Liver (tissue), 9 donors: ENCODE measurements around the gene DDX39B. TPM values are rescaled to one million over a fixed set of nuclear protein-coding genes. Genes with fewer than 3 reads are reported as not detected.
A peak's percentile ranks its signal among the peaks of the same experiment; 100 is the strongest.

ENCODE experiments used
- DNase-seq: peaks from one replicate; pipeline ENCODE4 v3.0.0-alpha.2; 2017; ENCODE audit warnings: low spot score
- H3K27ac ChIP-seq, 2 donors: one replicate each; pipeline ENCODE4 v1.7.0; 2013; ENCODE audit warnings: inconsistent platforms in 2 of 2, low read length in 2 of 2, control low read depth in 1 of 2, low read depth in 1 of 2, mild to moderate bottlenecking in 1 of 2
- H3K27me3 ChIP-seq, 4 donors: one replicate each; pipeline versions ENCODE4 v1.6.1 to v1.7.0; 2013; ENCODE audit warnings: low read length in 3 of 4, inconsistent platforms in 1 of 4, mild to moderate bottlenecking in 1 of 4, moderate library complexity in 1 of 4; ENCODE audit not compliant: control insufficient read depth in 4 of 4, insufficient read depth in 4 of 4
- H3K36me3 ChIP-seq, 4 donors: one replicate each; pipeline versions ENCODE4 v1.6.1 to v1.7.0; 2013; ENCODE audit warnings: low read length in 3 of 4, mild to moderate bottlenecking in 3 of 4, low read depth in 1 of 4, moderate library complexity in 1 of 4; ENCODE audit not compliant: control insufficient read depth in 4 of 4, insufficient read depth in 3 of 4
- H3K4me1 ChIP-seq, 4 donors: one replicate each; pipeline versions ENCODE4 v1.6.1 to v1.7.0; 2013; ENCODE audit warnings: low read length in 3 of 4, mild to moderate bottlenecking in 3 of 4, moderate library complexity in 1 of 4; ENCODE audit not compliant: control insufficient read depth in 4 of 4, insufficient read depth in 4 of 4
- H3K4me3 ChIP-seq, 3 donors: one replicate each; pipeline versions ENCODE4 v1.6.1 to v1.7.0; 2013; ENCODE audit warnings: low read length in 3 of 3, control low read depth in 1 of 3, low read depth in 1 of 3, mild to moderate bottlenecking in 1 of 3
- H3K9ac ChIP-seq, 2 donors: one replicate each; pipeline ENCODE4 v1.7.0; 2013; ENCODE audit warnings: low read length in 2 of 2, mild to moderate bottlenecking in 2 of 2, moderate library complexity in 2 of 2, control low read depth in 1 of 2, low read depth in 1 of 2
- H3K9me3 ChIP-seq, 4 donors: one replicate each; pipeline versions ENCODE4 v1.6.1 to v1.7.0; 2013; ENCODE audit warnings: low read length in 3 of 4; ENCODE audit not compliant: control insufficient read depth in 4 of 4
- EGR1 ChIP-seq, 2 donors: IDR thresholded peaks; 2 replicates each; pipeline ENCODE4 v1.6.1; 2016 to 2018; ENCODE audit warnings: antibody characterized with exemption in 2 of 2, low read depth in 2 of 2
- FOXA1 ChIP-seq: IDR thresholded peaks from 2 replicates; pipeline ENCODE4 v1.6.1; 2016; ENCODE audit warnings: antibody characterized with exemption
- FOXA2 ChIP-seq: IDR thresholded peaks from 2 replicates; pipeline ENCODE4 v1.6.1; 2016; ENCODE audit warnings: antibody characterized with exemption
- GABPA ChIP-seq, 2 donors: IDR thresholded peaks in 1 of 2; conservative IDR thresholded peaks in 1 of 2; 2 replicates each; pipeline ENCODE4 v1.6.1; 2016; ENCODE audit warnings: antibody characterized with exemption in 2 of 2, mild to moderate bottlenecking in 1 of 2, moderate library complexity in 1 of 2
- HNF4A ChIP-seq, 2 donors: conservative IDR thresholded peaks; 2 replicates each; pipeline ENCODE4 v1.6.1; 2016; ENCODE audit warnings: antibody characterized with exemption in 2 of 2, mild to moderate bottlenecking in 2 of 2
- HNF4G ChIP-seq: IDR thresholded peaks from 2 replicates; pipeline ENCODE4 v1.6.1; 2016; ENCODE audit warnings: antibody characterized with exemption
- JUND ChIP-seq, 2 donors: IDR thresholded peaks; 2 replicates each; pipeline ENCODE4 v1.6.1; 2016; ENCODE audit warnings: antibody characterized with exemption in 2 of 2
- NR2F2 ChIP-seq: IDR thresholded peaks from 2 replicates; pipeline ENCODE4 v1.6.1; 2016; ENCODE audit warnings: antibody characterized with exemption
- RAD21 ChIP-seq, 2 donors: IDR thresholded peaks; 2 replicates each; pipeline ENCODE4 v1.6.1; 2016; ENCODE audit warnings: antibody characterized with exemption in 2 of 2, mild to moderate bottlenecking in 2 of 2
- RXRA ChIP-seq, 2 donors: IDR thresholded peaks; 2 replicates each; pipeline ENCODE4 v1.6.1; 2017 to 2018; ENCODE audit warnings: antibody characterized with exemption in 2 of 2, mild to moderate bottlenecking in 1 of 2
- SP1 ChIP-seq: IDR thresholded peaks from 2 replicates; pipeline ENCODE4 v1.6.1; 2018; ENCODE audit warnings: antibody characterized with exemption, mild to moderate bottlenecking
- TAF1 ChIP-seq: conservative IDR thresholded peaks from 2 replicates; pipeline ENCODE4 v1.6.1; 2016; ENCODE audit warnings: antibody characterized with exemption, mild to moderate bottlenecking
- YY1 ChIP-seq: IDR thresholded peaks from 2 replicates; pipeline ENCODE4 v1.6.1; 2016; ENCODE audit warnings: antibody characterized with exemption, mild to moderate bottlenecking
- WGBS: extraction: QIAGEN DNeasy Blood & Tissue Kit; methylation state at CpG from one replicate; pipeline ENCODE4 v1.1.7; 2013; 5-methylcytosine and 5-hydroxymethylcytosine counted together
- polyA plus RNA-seq, 2 donors: library from polyadenylated mRNA; stranded (reverse) in 1 of 2; unstranded in 1 of 2; fragments of 200-250 nt in 1 of 2; fragments of >200 nt in 1 of 2; fragmentation: Nextera tagmentation in 1 of 2; extraction: Ambion mirVana in 1 of 2; gene quantifications; one replicate each; pipeline versions ENCODE4 v1.2.1 to v1.2.3, GENCODE V29; 2013 to 2015
- total RNA-seq, 2 donors: library from RNA; depleted of rRNA; stranded (reverse); fragments of >200 nt; gene quantifications; one replicate each; pipeline ENCODE4 v1.2.3, GENCODE V29; 2014
- TF ChIP-seq, protein P1 (sequence below): IDR thresholded peaks from 2 replicates; pipeline ENCODE4 v1.6.1; 2016; ENCODE audit warnings: antibody characterized with exemption
- TF ChIP-seq, protein P2 (sequence below): IDR thresholded peaks from 2 replicates; pipeline ENCODE4 v1.6.1; 2016; ENCODE audit warnings: antibody characterized with exemption
- TF ChIP-seq, protein P3 (sequence below): IDR thresholded peaks from 2 replicates; pipeline ENCODE4 v1.6.1; 2016; ENCODE audit warnings: antibody characterized with exemption
- TF ChIP-seq, protein P4 (sequence below): fragments of 150-350 bp; IDR thresholded peaks from 2 replicates; pipeline ENCODE4 v1.5.1; 2017; ENCODE audit warnings: improper control_type of control experiment, low read depth, low read length; ENCODE audit not compliant: missing input control
- TF ChIP-seq, protein P5 (sequence below): IDR thresholded peaks from 2 replicates; pipeline ENCODE4 v1.6.1; 2016; ENCODE audit warnings: antibody characterized with exemption, mild to moderate bottlenecking
- donor health status: healthy.
- donor health status: healthy.
- donor health status: healthy.
- donor health status: healthy.
- donor health status: healthy.

Gene DDX39B
- total and polyA plus RNA-seq, 4 donors = 75.0 to 254 (median 135) TPM

DNA sequence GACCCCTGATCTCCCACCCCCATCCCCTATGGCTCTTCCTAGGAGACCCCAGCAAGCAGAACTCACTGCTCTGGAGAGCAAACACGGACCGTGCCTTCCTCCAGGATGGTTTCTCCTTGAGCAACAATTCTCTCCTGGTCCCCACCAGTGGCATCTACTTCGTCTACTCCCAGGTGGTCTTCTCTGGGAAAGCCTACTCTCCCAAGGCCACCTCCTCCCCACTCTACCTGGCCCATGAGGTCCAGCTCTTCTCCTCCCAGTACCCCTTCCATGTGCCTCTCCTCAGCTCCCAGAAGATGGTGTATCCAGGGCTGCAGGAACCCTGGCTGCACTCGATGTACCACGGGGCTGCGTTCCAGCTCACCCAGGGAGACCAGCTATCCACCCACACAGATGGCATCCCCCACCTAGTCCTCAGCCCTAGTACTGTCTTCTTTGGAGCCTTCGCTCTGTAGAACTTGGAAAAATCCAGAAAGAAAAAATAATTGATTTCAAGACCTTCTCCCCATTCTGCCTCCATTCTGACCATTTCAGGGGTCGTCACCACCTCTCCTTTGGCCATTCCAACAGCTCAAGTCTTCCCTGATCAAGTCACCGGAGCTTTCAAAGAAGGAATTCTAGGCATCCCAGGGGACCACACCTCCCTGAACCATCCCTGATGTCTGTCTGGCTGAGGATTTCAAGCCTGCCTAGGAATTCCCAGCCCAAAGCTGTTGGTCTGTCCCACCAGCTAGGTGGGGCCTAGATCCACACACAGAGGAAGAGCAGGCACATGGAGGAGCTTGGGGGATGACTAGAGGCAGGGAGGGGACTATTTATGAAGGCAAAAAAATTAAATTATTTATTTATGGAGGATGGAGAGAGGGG is 31.7 kb upstream of the DDX39B start:
- DNase-seq = no peak
- Histone ChIP-seq H3K36me3 (no peaks in the 10 kb centered on the region), H3K27me3 (no peaks in the 10 kb centered on the region), H3K4me3 (no peak overlapping the region), H3K27ac (peak overlapping the region in 1 of 2 donors; percentile 52), H3K4me1 (no peaks in the 10 kb centered on the region), H3K9ac (no peak overlapping the region), H3K9me3 (no peaks in the 10 kb centered on the region)
- WGBS = 88% methylated on average over 9 of the region's 9 CpGs
- TF ChIP-seq FOXA1 = no peak
- no peak for TF ChIP-seq JUND (IDR thresholded peaks at IDR 0.05)
- TF ChIP-seq NR2F2 = no peak
- TF ChIP-seq HNF4G = no peak
- TF ChIP-seq, protein P1, sequence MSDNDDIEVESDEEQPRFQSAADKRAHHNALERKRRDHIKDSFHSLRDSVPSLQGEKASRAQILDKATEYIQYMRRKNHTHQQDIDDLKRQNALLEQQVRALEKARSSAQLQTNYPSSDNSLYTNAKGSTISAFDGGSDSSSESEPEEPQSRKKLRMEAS = no peak
- TF ChIP-seq GABPA (IDR thresholded peaks at IDR 0.05 in 1 of 2, conservative IDR thresholded peaks at IDR 0.05 in 1 of 2) = no peak
- TF ChIP-seq RAD21 (IDR thresholded peaks at IDR 0.05) = no peak
- no peak for TF ChIP-seq EGR1 (IDR thresholded peaks at IDR 0.05; ENCODE audit: low read depth in 2 of 2)

DNA sequence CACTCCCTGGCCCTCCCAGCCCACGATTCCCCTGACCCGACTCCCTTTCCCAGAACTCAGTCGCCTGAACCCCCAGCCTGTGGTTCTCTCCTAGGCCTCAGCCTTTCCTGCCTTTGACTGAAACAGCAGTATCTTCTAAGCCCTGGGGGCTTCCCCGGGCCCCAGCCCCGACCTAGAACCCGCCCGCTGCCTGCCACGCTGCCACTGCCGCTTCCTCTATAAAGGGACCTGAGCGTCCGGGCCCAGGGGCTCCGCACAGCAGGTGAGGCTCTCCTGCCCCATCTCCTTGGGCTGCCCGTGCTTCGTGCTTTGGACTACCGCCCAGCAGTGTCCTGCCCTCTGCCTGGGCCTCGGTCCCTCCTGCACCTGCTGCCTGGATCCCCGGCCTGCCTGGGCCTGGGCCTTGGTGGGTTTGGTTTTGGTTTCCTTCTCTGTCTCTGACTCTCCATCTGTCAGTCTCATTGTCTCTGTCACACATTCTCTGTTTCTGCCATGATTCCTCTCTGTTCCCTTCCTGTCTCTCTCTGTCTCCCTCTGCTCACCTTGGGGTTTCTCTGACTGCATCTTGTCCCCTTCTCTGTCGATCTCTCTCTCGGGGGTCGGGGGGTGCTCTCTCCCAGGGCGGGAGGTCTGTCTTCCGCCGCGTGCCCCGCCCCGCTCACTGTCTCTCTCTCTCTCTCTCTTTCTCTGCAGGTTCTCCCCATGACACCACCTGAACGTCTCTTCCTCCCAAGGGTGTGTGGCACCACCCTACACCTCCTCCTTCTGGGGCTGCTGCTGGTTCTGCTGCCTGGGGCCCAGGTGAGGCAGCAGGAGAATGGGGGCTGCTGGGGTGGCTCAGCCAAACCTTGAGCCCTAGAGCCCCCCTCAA is 30.5 kb upstream of the DDX39B start, which contains the start of gene LTA:
Gene LTA (plus strand): TSS at position 249 of the 871 bp plus-strand sequence. CDS start 454 bp downstream, at position 703.
- Histone ChIP-seq H3K9ac (no peak within 1 kb of the TSS), H3K9me3 (no peaks in the 10 kb centered on the region), H3K27ac (peak within 1 kb of the TSS in 1 of 2 donors; percentile 52), H3K4me3 (no peak within 1 kb of the TSS), H3K4me1 (no peaks in the 10 kb centered on the region), H3K27me3 (no peaks in the 10 kb centered on the region), H3K36me3 (no peaks in the 10 kb centered on the region)
- 85% methylated on average over 27 of the region's 27 CpGs for WGBS
- TF ChIP-seq, protein P2, sequence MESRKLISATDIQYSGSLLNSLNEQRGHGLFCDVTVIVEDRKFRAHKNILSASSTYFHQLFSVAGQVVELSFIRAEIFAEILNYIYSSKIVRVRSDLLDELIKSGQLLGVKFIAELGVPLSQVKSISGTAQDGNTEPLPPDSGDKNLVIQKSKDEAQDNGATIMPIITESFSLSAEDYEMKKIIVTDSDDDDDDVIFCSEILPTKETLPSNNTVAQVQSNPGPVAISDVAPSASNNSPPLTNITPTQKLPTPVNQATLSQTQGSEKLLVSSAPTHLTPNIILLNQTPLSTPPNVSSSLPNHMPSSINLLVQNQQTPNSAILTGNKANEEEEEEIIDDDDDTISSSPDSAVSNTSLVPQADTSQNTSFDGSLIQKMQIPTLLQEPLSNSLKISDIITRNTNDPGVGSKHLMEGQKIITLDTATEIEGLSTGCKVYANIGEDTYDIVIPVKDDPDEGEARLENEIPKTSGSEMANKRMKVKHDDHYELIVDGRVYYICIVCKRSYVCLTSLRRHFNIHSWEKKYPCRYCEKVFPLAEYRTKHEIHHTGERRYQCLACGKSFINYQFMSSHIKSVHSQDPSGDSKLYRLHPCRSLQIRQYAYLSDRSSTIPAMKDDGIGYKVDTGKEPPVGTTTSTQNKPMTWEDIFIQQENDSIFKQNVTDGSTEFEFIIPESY = no peak
- TF ChIP-seq, protein P1 = no peak
- TF ChIP-seq, protein P3, sequence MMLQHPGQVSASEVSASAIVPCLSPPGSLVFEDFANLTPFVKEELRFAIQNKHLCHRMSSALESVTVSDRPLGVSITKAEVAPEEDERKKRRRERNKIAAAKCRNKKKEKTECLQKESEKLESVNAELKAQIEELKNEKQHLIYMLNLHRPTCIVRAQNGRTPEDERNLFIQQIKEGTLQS = no peak
- no peak for TF ChIP-seq HNF4A (conservative IDR thresholded peaks at IDR 0.05)
- no peak for TF ChIP-seq EGR1 (IDR thresholded peaks at IDR 0.05; ENCODE audit: low read depth in 2 of 2)
- no peak for TF ChIP-seq FOXA1
- no peak for TF ChIP-seq NR2F2
- no peak for TF ChIP-seq FOXA2
- TF ChIP-seq RXRA (IDR thresholded peaks at IDR 0.05) = no peak
- TF ChIP-seq GABPA (IDR thresholded peaks at IDR 0.05 in 1 of 2, conservative IDR thresholded peaks at IDR 0.05 in 1 of 2) = no peak
- no peak for TF ChIP-seq YY1
- TF ChIP-seq HNF4G = no peak
- TF ChIP-seq JUND (IDR thresholded peaks at IDR 0.05) = no peak
- TF ChIP-seq, protein P4, sequence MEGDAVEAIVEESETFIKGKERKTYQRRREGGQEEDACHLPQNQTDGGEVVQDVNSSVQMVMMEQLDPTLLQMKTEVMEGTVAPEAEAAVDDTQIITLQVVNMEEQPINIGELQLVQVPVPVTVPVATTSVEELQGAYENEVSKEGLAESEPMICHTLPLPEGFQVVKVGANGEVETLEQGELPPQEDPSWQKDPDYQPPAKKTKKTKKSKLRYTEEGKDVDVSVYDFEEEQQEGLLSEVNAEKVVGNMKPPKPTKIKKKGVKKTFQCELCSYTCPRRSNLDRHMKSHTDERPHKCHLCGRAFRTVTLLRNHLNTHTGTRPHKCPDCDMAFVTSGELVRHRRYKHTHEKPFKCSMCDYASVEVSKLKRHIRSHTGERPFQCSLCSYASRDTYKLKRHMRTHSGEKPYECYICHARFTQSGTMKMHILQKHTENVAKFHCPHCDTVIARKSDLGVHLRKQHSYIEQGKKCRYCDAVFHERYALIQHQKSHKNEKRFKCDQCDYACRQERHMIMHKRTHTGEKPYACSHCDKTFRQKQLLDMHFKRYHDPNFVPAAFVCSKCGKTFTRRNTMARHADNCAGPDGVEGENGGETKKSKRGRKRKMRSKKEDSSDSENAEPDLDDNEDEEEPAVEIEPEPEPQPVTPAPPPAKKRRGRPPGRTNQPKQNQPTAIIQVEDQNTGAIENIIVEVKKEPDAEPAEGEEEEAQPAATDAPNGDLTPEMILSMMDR = no peak
- no peak for TF ChIP-seq SP1
- TF ChIP-seq RAD21 (IDR thresholded peaks at IDR 0.05) = no peak
- TF ChIP-seq TAF1 = no peak
- TF ChIP-seq, protein P5, sequence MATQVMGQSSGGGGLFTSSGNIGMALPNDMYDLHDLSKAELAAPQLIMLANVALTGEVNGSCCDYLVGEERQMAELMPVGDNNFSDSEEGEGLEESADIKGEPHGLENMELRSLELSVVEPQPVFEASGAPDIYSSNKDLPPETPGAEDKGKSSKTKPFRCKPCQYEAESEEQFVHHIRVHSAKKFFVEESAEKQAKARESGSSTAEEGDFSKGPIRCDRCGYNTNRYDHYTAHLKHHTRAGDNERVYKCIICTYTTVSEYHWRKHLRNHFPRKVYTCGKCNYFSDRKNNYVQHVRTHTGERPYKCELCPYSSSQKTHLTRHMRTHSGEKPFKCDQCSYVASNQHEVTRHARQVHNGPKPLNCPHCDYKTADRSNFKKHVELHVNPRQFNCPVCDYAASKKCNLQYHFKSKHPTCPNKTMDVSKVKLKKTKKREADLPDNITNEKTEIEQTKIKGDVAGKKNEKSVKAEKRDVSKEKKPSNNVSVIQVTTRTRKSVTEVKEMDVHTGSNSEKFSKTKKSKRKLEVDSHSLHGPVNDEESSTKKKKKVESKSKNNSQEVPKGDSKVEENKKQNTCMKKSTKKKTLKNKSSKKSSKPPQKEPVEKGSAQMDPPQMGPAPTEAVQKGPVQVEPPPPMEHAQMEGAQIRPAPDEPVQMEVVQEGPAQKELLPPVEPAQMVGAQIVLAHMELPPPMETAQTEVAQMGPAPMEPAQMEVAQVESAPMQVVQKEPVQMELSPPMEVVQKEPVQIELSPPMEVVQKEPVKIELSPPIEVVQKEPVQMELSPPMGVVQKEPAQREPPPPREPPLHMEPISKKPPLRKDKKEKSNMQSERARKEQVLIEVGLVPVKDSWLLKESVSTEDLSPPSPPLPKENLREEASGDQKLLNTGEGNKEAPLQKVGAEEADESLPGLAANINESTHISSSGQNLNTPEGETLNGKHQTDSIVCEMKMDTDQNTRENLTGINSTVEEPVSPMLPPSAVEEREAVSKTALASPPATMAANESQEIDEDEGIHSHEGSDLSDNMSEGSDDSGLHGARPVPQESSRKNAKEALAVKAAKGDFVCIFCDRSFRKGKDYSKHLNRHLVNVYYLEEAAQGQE = no peak
- DNase-seq = no peak
